ENCODE results near the gene STRA6. TPM values are rescaled to one million over a fixed set of nuclear protein-coding genes. Genes with fewer than 3 reads are reported as not detected.
A peak's percentile ranks its signal among the peaks of the same experiment; 100 is the strongest.

STRA6 gene
- total and polyA plus RNA-seq, 2 of the 8 experiments (the other 6 are each of a cell fraction or from before 2014, with no cell fraction given) = 9.3 to 14.5 TPM

DNA sequence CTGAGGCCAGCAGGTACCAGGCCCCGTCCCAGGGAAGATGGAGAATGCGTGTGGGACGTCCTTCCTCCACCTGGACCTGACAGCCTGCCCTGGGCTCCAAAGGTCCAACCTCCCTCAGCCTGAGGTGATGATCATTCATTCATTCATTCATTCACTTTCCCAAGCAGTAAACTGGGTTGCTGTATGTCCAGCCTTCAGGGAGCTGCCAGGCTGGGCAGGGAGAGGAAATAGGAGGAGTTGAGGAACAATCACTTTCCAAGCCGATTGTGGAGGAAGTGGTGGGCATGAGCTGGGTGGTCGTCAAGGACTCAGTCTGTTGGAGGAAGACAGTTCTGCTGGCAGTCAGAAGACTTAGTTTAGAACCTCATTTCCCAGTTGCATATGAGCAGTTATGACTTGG is 23.3 kb upstream of the STRA6 start:
- H3K18ac ChIP-seq (ENCODE audit: extremely low read depth, low read length) = no peak overlapping the region
- no peak overlapping the region for H3K27ac ChIP-seq (ENCODE audit: low read depth, low read length)
- H3K79me2 ChIP-seq (ENCODE audit: control insufficient read depth in 1 of 2, insufficient read depth in 2 of 2, low read length in 2 of 2) = no peaks in the 10 kb centered on the region
- no peaks in the 10 kb centered on the region for H3K9me3 ChIP-seq (ENCODE audit: insufficient read depth in 2 of 2, low read depth in 1 of 2, low read length in 1 of 2)
- H3K56ac ChIP-seq (replicated peaks; ENCODE audit: insufficient read length, low read depth, low read length) = no peak overlapping the region
- no peak overlapping the region for H3K23ac ChIP-seq (ENCODE audit: insufficient read length)
- no peak overlapping the region for H4K91ac ChIP-seq (replicated peaks; ENCODE audit: insufficient read length, low read length)
- H2AFZ ChIP-seq (ENCODE audit: low read length) = no peak overlapping the region
- DNase-seq (ENCODE audit: low read depth in 1 of 2, low spot score in 2 of 2) (no peak), FAIRE-seq (no peak)
- no peak overlapping the region for H3K4me2 ChIP-seq (ENCODE audit: insufficient read depth in 1 of 2, low read depth in 2 of 2, low read length in 2 of 2)
- H2BK12ac ChIP-seq (ENCODE audit: low read depth, low read length) = no peak overlapping the region
- no peaks in the 10 kb centered on the region for H3K36me3 ChIP-seq (ENCODE audit: control insufficient read depth in 2 of 4, insufficient read depth in 4 of 4, low read length in 3 of 4)
- ChIA-PET POLR2A (ENCODE audit: partially characterized antibody) (interaction anchor here (1.1 kb wide), 1 partner anchor 13 kb away, joined by 4 read pairs; no protein-coding TSS in a partner anchor), CTCF (ENCODE audit: partially characterized antibody) (interaction anchor here (1.0 to 2.0 kb wide), 4 partner anchors 11 to 99 kb away, joined by 3 to 5 read pairs (median 4); partner anchors contain the start of gene CCDC33)
- no peak for TF ChIP-seq RXRA (IDR thresholded peaks at IDR 0.05; ENCODE audit: insufficient read depth, low read depth, low read length)
- 87% methylated on average over 5 of the region's 5 CpGs; no CpG with 5 or more reads in 1 of the 2 experiments for WGBS, 2 experiments (ENCODE audit: extremely low coverage in 1 of 2, insufficient coverage in 1 of 2, insufficient read length in 1 of 2, insufficient replicate concordance in 2 of 2, low coverage in 1 of 2, low lambda C conversion rate in 2 of 2, missing lambda C conversion rate in 1 of 2)
- H3K4ac ChIP-seq (replicated peaks; ENCODE audit: insufficient read length, low read depth, low read length) = no peak overlapping the region
- H3K4me1 ChIP-seq (replicated peaks in 1 of 4; ENCODE audit: control insufficient read depth in 3 of 4, insufficient read depth in 4 of 4, low read length in 3 of 4) = peaks cover 2 to 45% (median 32%) of the 10 kb centered on the region in 4 experiments
- H3K9ac ChIP-seq (replicated peaks in 1 of 4; ENCODE audit: extremely low read depth in 1 of 4, low read depth in 3 of 4, low read length in 3 of 4) = no peak overlapping the region
- H3K27me3 ChIP-seq (replicated peaks in 1 of 4; ENCODE audit: control insufficient read depth in 3 of 4, extremely low read depth in 1 of 4, insufficient read depth in 3 of 4, low read length in 3 of 4) = peaks cover 21 to 73% (median 65%) of the 10 kb centered on the region in 4 experiments
- no peaks in the 10 kb centered on the region; the same call in 1 of the 2 replicates for H3K23me2 ChIP-seq (ENCODE audit: low read depth, low read length)
- H3K4me3 ChIP-seq (ENCODE audit: extremely low read depth in 1 of 4, insufficient read depth in 2 of 4, low read depth in 3 of 4, low read length in 4 of 4) = no peak overlapping the region
- H2BK15ac ChIP-seq (ENCODE audit: low read length) = no peak overlapping the region
- no peak overlapping the region for H2BK5ac ChIP-seq (ENCODE audit: low read depth, low read length)
- H2BK120ac ChIP-seq (replicated peaks; ENCODE audit: low read depth, low read length) = no peak overlapping the region
- H3K14ac ChIP-seq (ENCODE audit: insufficient read length) = no peak overlapping the region
- peak overlapping the region; percentile 80; the same call in 1 of the 2 replicates for H2BK20ac ChIP-seq (ENCODE audit: low read length)
- H2AK5ac ChIP-seq (ENCODE audit: low read depth, low read length) = no peak overlapping the region
- H4K5ac ChIP-seq (ENCODE audit: insufficient read length, low read depth, low read length) = no peak overlapping the region
- no peak overlapping the region for H4K8ac ChIP-seq (ENCODE audit: extremely low read depth, insufficient read depth, low read length)
- peaks cover 1 to 3% of the 10 kb centered on the region in 2 experiments for H4K20me1 ChIP-seq (replicated peaks in 1 of 2; ENCODE audit: control insufficient read depth in 1 of 2, insufficient read depth in 2 of 2, low read length in 2 of 2)
- no peaks in the 10 kb centered on the region for H3K79me1 ChIP-seq (ENCODE audit: low read depth, low read length)

Measured in H1 (cell line).